H1 (cell line): ENCODE measurements around the gene SHTN1. TPM values are rescaled to one million over a fixed set of nuclear protein-coding genes. Genes with fewer than 3 reads are reported as not detected.

ENCODE experiments used
- CTCF ChIA-PET: fragments of 300-600 bp; sonication (Branson Sonifier 250); formaldehyde crosslinking; loops from one replicate; lab custom pipeline; 2021; ENCODE audit not compliant: partially characterized antibody; lab: Charles Lee
- POLR2A ChIA-PET: fragments of 300-600 bp; sonication (Branson Sonifier 250); formaldehyde crosslinking; loops from one replicate; lab custom pipeline; 2021; ENCODE audit warnings: inconsistent platforms; ENCODE audit not compliant: partially characterized antibody; lab: Charles Lee
- DNase-seq, 2 experiments: peaks; one replicate each; pipeline versions ENCODE4 v3.0.0 to v3.0.0-alpha.2; 2010 to 2022; ENCODE audit warnings: low spot score in 2 of 2, low read depth in 1 of 2, mixed read lengths in 1 of 2
- FAIRE-seq: peaks from 2 replicates; lab custom pipeline; 2011; peaks lifted over from hg19 to GRCh38; lab: Jason Lieb, UNC
- H2AFZ ChIP-seq: 2 replicates; pipeline ENCODE4 v1.8.1; 2012; ENCODE audit warnings: low read length, inconsistent platforms
- H2AK5ac ChIP-seq: 2 replicates; pipeline ENCODE4 v1.6.1; 2013; ENCODE audit warnings: low read depth, low read length
- H2BK120ac ChIP-seq: replicated peaks from 2 replicates; pipeline ENCODE3; 2013; ENCODE audit warnings: low read depth, low read length, inconsistent platforms
- H2BK12ac ChIP-seq: 2 replicates; pipeline ENCODE4 v1.6.1; 2013; ENCODE audit warnings: low read depth, low read length
- H2BK15ac ChIP-seq: 2 replicates; pipeline ENCODE4 v1.6.1; 2013; ENCODE audit warnings: low read length
- H2BK20ac ChIP-seq: 2 replicates; pipeline ENCODE4 v1.6.1; 2013; ENCODE audit warnings: low read length
- H2BK5ac ChIP-seq: 2 replicates; pipeline ENCODE4 v1.6.1; 2013; ENCODE audit warnings: low read depth, low read length
- H3K14ac ChIP-seq: 2 replicates; pipeline ENCODE4 v1.6.1; 2013; ENCODE audit warnings: inconsistent platforms; ENCODE audit not compliant: insufficient read length
- H3K18ac ChIP-seq: 2 replicates; pipeline ENCODE4 v1.6.1; 2013; ENCODE audit warnings: low read length; ENCODE audit errors: extremely low read depth
- H3K23ac ChIP-seq: 2 replicates; pipeline ENCODE4 v1.6.1; 2013; ENCODE audit warnings: inconsistent platforms; ENCODE audit not compliant: insufficient read length
- H3K23me2 ChIP-seq: 2 replicates; pipeline ENCODE4 v1.6.1; 2013; ENCODE audit warnings: low read depth, low read length
- H3K27ac ChIP-seq: 2 replicates; pipeline ENCODE4 v1.6.1; 2011; ENCODE audit warnings: low read depth, low read length, inconsistent platforms
- H3K27me3 ChIP-seq, 4 experiments: replicated peaks in 1 of 4; 1 replicate in 1 of 4; 2 replicates in 3 of 4; pipeline versions ENCODE4 v1.6.1 to v1.8.1; 2011 to 2013; ENCODE audit warnings: low read length in 3 of 4, mild to moderate bottlenecking in 3 of 4, inconsistent platforms in 2 of 4, mixed read lengths in 2 of 4, moderate library complexity in 1 of 4; ENCODE audit not compliant: control insufficient read depth in 3 of 4, insufficient read depth in 3 of 4; ENCODE audit errors: extremely low read depth in 1 of 4
- H3K36me3 ChIP-seq, 4 experiments: 2 replicates each; pipeline versions ENCODE4 v1.6.1 to v1.8.1; 2011 to 2013; ENCODE audit warnings: mild to moderate bottlenecking in 4 of 4, low read length in 3 of 4, moderate library complexity in 2 of 4, control low read depth in 1 of 4, inconsistent platforms in 1 of 4; ENCODE audit not compliant: insufficient read depth in 4 of 4, control insufficient read depth in 2 of 4
- H3K4ac ChIP-seq: replicated peaks from 2 replicates; pipeline ENCODE3; 2013; ENCODE audit warnings: low read length, low read depth, mixed read lengths, inconsistent platforms; ENCODE audit not compliant: insufficient read length
- H3K4me1 ChIP-seq, 4 experiments: replicated peaks in 1 of 4; 1 replicate in 1 of 4; 2 replicates in 3 of 4; pipeline versions ENCODE4 v1.6.1 to v1.8.1; 2011 to 2013; ENCODE audit warnings: low read length in 3 of 4, inconsistent platforms in 2 of 4, mixed read lengths in 1 of 4; ENCODE audit not compliant: insufficient read depth in 4 of 4, control insufficient read depth in 3 of 4
- H3K4me2 ChIP-seq, 2 experiments: 2 replicates each; pipeline versions ENCODE4 v1.6.1 to v1.8.1; 2011 to 2013; ENCODE audit warnings: low read depth in 2 of 2, low read length in 2 of 2, control low read depth in 1 of 2, inconsistent platforms in 1 of 2, mild to moderate bottlenecking in 1 of 2; ENCODE audit not compliant: insufficient read depth in 1 of 2
- H3K4me3 ChIP-seq, 4 experiments: fragments of 200-600, 300-600 bp in 1 of 4; sonication (generic), shearing (Covaris generic), sonication (Bioruptor Twin) in 1 of 4; 2 replicates each; pipeline versions ENCODE4 v1.5.1 to v1.8.1; 2011 to 2016; ENCODE audit warnings: low read length in 4 of 4, low read depth in 3 of 4, control low read depth in 2 of 4, inconsistent platforms in 2 of 4, mild to moderate bottlenecking in 2 of 4, mixed read lengths in 1 of 4, moderate library complexity in 1 of 4; ENCODE audit not compliant: insufficient read depth in 2 of 4; ENCODE audit errors: extremely low read depth in 1 of 4
- H3K56ac ChIP-seq: replicated peaks from 2 replicates; pipeline ENCODE3; 2013; ENCODE audit warnings: low read depth, mild to moderate bottlenecking, mixed read lengths, low read length, inconsistent platforms; ENCODE audit not compliant: insufficient read length
- H3K79me1 ChIP-seq: 2 replicates; pipeline ENCODE4 v1.6.1; 2013; ENCODE audit warnings: low read depth, low read length, control low read depth
- H3K79me2 ChIP-seq, 2 experiments: 2 replicates each; pipeline versions ENCODE4 v1.6.1 to v1.8.1; 2012 to 2013; ENCODE audit warnings: low read length in 2 of 2, mild to moderate bottlenecking in 2 of 2, inconsistent platforms in 1 of 2; ENCODE audit not compliant: insufficient read depth in 2 of 2, control insufficient read depth in 1 of 2
- H3K9ac ChIP-seq, 4 experiments: replicated peaks in 1 of 4; 1 replicate in 1 of 4; 2 replicates in 3 of 4; pipeline versions ENCODE4 v1.6.1 to v1.8.1; 2011 to 2013; ENCODE audit warnings: low read depth in 3 of 4, low read length in 3 of 4, control low read depth in 2 of 4, mild to moderate bottlenecking in 2 of 4, moderate library complexity in 2 of 4, inconsistent platforms in 1 of 4; ENCODE audit errors: extremely low read depth in 1 of 4
- H3K9me3 ChIP-seq, 2 experiments: 2 replicates each; pipeline versions ENCODE4 v1.6.1 to v1.8.1; 2012 to 2013; ENCODE audit warnings: mild to moderate bottlenecking in 2 of 2, moderate library complexity in 2 of 2, control low read depth in 1 of 2, inconsistent platforms in 1 of 2, low read depth in 1 of 2, low read length in 1 of 2, mixed read lengths in 1 of 2; ENCODE audit not compliant: insufficient read depth in 2 of 2
- H4K20me1 ChIP-seq, 2 experiments: replicated peaks in 1 of 2; 2 replicates each; pipeline versions ENCODE3 to v1.8.1; 2011 to 2013; ENCODE audit warnings: inconsistent platforms in 2 of 2, low read length in 2 of 2, mild to moderate bottlenecking in 1 of 2; ENCODE audit not compliant: insufficient read depth in 2 of 2, control insufficient read depth in 1 of 2
- H4K5ac ChIP-seq: 2 replicates; pipeline ENCODE4 v1.6.1; 2013; ENCODE audit warnings: low read length, low read depth, mixed read lengths, inconsistent platforms; ENCODE audit not compliant: insufficient read length
- H4K8ac ChIP-seq: 2 replicates; pipeline ENCODE4 v1.8.0; 2013; ENCODE audit warnings: mild to moderate bottlenecking, moderate library complexity, low read length, inconsistent platforms; ENCODE audit not compliant: insufficient read depth; ENCODE audit errors: extremely low read depth
- H4K91ac ChIP-seq: replicated peaks from 2 replicates; pipeline ENCODE3; 2013; ENCODE audit warnings: low read length, mixed read lengths, inconsistent platforms; ENCODE audit not compliant: insufficient read length
- MAFK ChIP-seq: IDR thresholded peaks from 2 replicates; pipeline ENCODE4 v1.6.1; 2012; ENCODE audit warnings: low read depth, mild to moderate bottlenecking, improper control_type of control experiment, low read length
- MAX ChIP-seq: IDR thresholded peaks from 2 replicates; pipeline ENCODE4 v1.6.1; 2012; ENCODE audit warnings: inconsistent platforms
- polyA plus RNA-seq, 7 experiments: library from polyadenylated mRNA; depleted of rRNA in 3 of 7; stranded (reverse) in 5 of 7; unstranded in 2 of 7; fragments of >200 nt in 5 of 7; fragments of 200-250 nt in 2 of 7; gene quantifications; 1 replicate in 5 of 7; 2 replicates in 1 of 7; 4 replicates in 1 of 7; pipeline versions ENCODE4 v1.2.1 to v1.2.3, GENCODE V29; 2011 to 2013; ENCODE audit warnings: missing spikeins in 2 of 7, mixed read lengths in 2 of 7
- total RNA-seq: library from RNA; stranded (reverse); fragmentation: NEBNext Ultra II Directional; extraction: Animal tissue kit (Norgen Biotek cat#: 25700); gene quantifications from 2 replicates; pipeline ENCODE4 v1.2.1, GENCODE V29; 2021

SHTN1 gene
- total and polyA plus RNA-seq, 2 of the 8 experiments (the other 6 are each of a cell fraction or from before 2014, with no cell fraction given): 3.3 to 12.7 TPM

- Histone ChIP-seq H3K27me3 (peaks cover 0 to 10% (median 4%) of the 10 kb centered on the region in 4 experiments; a peak in 2 of 7 replicates), H3K4me2 (no peak overlapping the region), H4K5ac (no peak overlapping the region), H3K4me3 (no peak overlapping the region), H2BK120ac (no peak overlapping the region), H2BK12ac (no peak overlapping the region), H3K36me3 (no peaks in the 10 kb centered on the region; a peak in 1 of 8 replicates), H2AK5ac (no peak overlapping the region), H3K9me3 (no peaks in the 10 kb centered on the region; a peak in 1 of 4 replicates), H4K8ac (no peak overlapping the region), H2BK15ac (no peak overlapping the region), H3K79me2 (peaks cover 0 to 3% of the 10 kb centered on the region in 2 experiments; a peak in 1 of 4 replicates), H3K79me1 (no peaks in the 10 kb centered on the region), H3K23ac (no peak overlapping the region), H3K4ac (no peak overlapping the region), H3K14ac (no peak overlapping the region), H2AFZ (no peak overlapping the region), H3K18ac (no peak overlapping the region), H3K4me1 (peaks cover 0 to 11% (median 4%) of the 10 kb centered on the region in 4 experiments; a peak in 6 of 7 replicates), H3K9ac (no peak overlapping the region), H2BK5ac (no peak overlapping the region), H4K20me1 (no peaks in the 10 kb centered on the region), H3K56ac (no peak overlapping the region), H3K23me2 (peaks cover 10% of the 10 kb centered on the region; the same call in 1 of the 2 replicates), H4K91ac (no peak overlapping the region)
- no peak for FAIRE-seq
- CTCF ChIA-PET: interaction anchor here (0.6 kb wide), 1 partner anchor 493 kb away, joined by 3 read pairs; no protein-coding TSS in a partner anchor
- no peak for DNase-seq
- POLR2A ChIA-PET: no interaction called here
- TF ChIP-seq MAX: no peak
- peak; percentile 59; the same call in 1 of the 2 replicates for TF ChIP-seq MAFK
- TF ChIP-seq, all 59 proteins: peak for 1
- no peak overlapping the region for H3K27ac ChIP-seq
- no peak overlapping the region for H2BK20ac ChIP-seq
Measured at GRCh38 chr10:117002206-117002605, 2.8 kb downstream of the SHTN1 start.
